ENCODE measurements around the gene THBS3.
A peak's percentile ranks its signal among the peaks of the same experiment; 100 is the strongest.

DNA sequence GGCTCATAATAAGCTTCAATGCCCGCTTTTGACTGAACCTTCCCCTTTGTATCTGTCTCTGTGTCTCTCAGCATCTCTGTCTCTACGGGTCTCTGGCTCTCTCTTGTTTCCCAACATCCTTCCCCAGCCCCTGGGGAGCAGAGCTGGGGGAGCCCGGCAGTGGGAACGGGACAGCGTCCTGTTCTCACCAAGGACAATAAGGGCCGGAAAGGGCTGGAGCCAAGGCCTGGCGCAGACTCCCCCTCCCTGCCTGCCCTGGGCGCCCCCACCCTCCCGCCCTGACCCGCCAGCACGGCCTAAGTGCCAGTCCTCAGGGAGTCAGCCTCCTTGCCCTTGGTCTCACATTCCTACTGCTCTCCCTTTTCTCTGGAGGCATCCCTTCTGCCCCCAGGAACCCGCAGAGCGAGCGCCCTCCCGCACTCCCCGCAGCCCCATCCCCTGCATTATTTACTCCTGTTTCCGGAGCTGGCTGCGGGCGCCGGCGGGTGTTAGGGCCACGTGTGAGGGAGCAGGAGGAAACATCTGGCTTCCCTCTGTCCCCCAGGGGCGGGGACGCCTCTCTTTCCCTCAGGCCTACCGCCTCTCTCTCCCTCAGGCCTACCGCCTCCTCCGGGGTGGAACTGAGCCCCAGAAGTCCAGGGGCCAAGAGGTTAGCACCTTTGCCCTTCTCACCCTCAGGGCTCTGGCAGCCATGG lies 41.1 kb downstream of the THBS3 start:
- TF ChIP-seq, protein P1, sequence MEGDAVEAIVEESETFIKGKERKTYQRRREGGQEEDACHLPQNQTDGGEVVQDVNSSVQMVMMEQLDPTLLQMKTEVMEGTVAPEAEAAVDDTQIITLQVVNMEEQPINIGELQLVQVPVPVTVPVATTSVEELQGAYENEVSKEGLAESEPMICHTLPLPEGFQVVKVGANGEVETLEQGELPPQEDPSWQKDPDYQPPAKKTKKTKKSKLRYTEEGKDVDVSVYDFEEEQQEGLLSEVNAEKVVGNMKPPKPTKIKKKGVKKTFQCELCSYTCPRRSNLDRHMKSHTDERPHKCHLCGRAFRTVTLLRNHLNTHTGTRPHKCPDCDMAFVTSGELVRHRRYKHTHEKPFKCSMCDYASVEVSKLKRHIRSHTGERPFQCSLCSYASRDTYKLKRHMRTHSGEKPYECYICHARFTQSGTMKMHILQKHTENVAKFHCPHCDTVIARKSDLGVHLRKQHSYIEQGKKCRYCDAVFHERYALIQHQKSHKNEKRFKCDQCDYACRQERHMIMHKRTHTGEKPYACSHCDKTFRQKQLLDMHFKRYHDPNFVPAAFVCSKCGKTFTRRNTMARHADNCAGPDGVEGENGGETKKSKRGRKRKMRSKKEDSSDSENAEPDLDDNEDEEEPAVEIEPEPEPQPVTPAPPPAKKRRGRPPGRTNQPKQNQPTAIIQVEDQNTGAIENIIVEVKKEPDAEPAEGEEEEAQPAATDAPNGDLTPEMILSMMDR (IDR thresholded peaks at IDR 0.05 in 8 of 11, conservative IDR thresholded peaks at IDR 0.05 in 3 of 11) = no peak
- TF ChIP-seq POLR2AphosphoS5 (IDR thresholded peaks at IDR 0.05) (peak; percentile 66 to 81 (median 78)), POLR2A (IDR thresholded peaks at IDR 0.05) (no peak)
